ENCODE data around the gene RNF150. TPM values are rescaled to one million over a fixed set of nuclear protein-coding genes. Genes with fewer than 3 reads are reported as not detected.

Gene RNF150
- total RNA-seq, 1 experiment from 2014 or later: 0.14 TPM

DNA sequence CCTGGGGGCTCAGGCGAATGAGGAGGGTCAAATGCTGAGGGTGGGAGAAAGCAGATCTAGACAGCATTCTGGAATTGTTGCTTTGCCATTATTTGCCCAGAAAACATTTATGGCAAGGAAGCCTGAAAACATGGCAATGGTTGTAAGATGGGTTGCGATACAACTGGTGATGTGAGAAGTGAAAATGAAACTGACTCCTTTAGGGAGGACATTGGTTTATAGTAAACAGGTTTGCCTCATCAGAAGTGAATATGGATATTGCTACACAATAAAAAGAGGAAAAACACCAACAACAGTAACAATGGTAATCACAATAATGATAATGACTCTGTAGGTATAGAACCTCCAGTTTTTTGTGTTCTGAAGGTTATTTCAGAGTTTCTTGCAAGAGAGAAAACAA, 270.1 kb downstream of the RNF150 start:
- Mint-ChIP-seq H3K9me3 (ENCODE audit: unreplicated experiment) (no peaks in the 10 kb centered on the region), H3K27me3 (ENCODE audit: insufficient read depth, unreplicated experiment) (peaks cover 13% of the 10 kb centered on the region), H3K4me1 (ENCODE audit: low read depth, unreplicated experiment) (peaks cover 7% of the 10 kb centered on the region), H3K4me3 (ENCODE audit: unreplicated experiment) (no peak overlapping the region), H3K36me3 (ENCODE audit: insufficient read depth, unreplicated experiment) (no peaks in the 10 kb centered on the region), H3K27ac (ENCODE audit: unreplicated experiment) (no peak overlapping the region)
- ChIA-PET POLR2A (no interaction called here), CTCF (no interaction called here)
- no peaks in the 10 kb centered on the region for H3K27me3 ChIP-seq (replicated peaks; ENCODE audit: control insufficient read depth, insufficient read depth, low read length)
- H3K36me3 ChIP-seq (ENCODE audit: control insufficient read depth, insufficient read depth, low read length): no peaks in the 10 kb centered on the region
- intact Hi-C loops (cut with micrococcal nuclease; ENCODE audit: unreplicated experiment): no loop called here
- BruUV-seq (replicated peaks): no TSS peak
- TF ChIP-seq, protein P1, sequence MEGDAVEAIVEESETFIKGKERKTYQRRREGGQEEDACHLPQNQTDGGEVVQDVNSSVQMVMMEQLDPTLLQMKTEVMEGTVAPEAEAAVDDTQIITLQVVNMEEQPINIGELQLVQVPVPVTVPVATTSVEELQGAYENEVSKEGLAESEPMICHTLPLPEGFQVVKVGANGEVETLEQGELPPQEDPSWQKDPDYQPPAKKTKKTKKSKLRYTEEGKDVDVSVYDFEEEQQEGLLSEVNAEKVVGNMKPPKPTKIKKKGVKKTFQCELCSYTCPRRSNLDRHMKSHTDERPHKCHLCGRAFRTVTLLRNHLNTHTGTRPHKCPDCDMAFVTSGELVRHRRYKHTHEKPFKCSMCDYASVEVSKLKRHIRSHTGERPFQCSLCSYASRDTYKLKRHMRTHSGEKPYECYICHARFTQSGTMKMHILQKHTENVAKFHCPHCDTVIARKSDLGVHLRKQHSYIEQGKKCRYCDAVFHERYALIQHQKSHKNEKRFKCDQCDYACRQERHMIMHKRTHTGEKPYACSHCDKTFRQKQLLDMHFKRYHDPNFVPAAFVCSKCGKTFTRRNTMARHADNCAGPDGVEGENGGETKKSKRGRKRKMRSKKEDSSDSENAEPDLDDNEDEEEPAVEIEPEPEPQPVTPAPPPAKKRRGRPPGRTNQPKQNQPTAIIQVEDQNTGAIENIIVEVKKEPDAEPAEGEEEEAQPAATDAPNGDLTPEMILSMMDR (IDR thresholded peaks at IDR 0.05; ENCODE audit: insufficient read depth in 1 of 2, low read depth in 1 of 2, low read length in 1 of 2, severe bottlenecking in 1 of 2, unreplicated experiment in 1 of 2): no peak
- H3K9me3 ChIP-seq: no peaks in the 10 kb centered on the region
- H3K4me1 ChIP-seq: no peaks in the 10 kb centered on the region
- no peak for DNase-seq
- no peak overlapping the region for H3K4me3 ChIP-seq (ENCODE audit: low read depth, low read length)

DNA sequence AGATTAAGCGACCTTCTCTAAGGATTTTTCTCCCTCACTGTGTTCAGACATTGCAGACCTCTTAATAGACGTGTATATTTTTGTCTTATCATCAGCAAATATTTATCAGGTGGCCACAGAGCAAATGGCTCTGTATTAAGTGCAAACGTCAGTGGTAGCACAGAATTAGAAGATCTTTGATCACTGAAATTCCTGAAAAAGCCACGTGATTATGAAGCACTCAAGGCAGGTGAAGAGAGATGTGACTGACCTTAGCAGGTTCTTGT, 271.2 kb downstream of the RNF150 start:
- Mint-ChIP-seq H3K27me3 (ENCODE audit: insufficient read depth, unreplicated experiment) (peaks cover 13% of the 10 kb centered on the region), H3K27ac (ENCODE audit: unreplicated experiment) (no peak overlapping the region), H3K36me3 (ENCODE audit: insufficient read depth, unreplicated experiment) (no peaks in the 10 kb centered on the region), H3K4me1 (ENCODE audit: low read depth, unreplicated experiment) (peaks cover 7% of the 10 kb centered on the region), H3K4me3 (ENCODE audit: unreplicated experiment) (no peak overlapping the region), H3K9me3 (ENCODE audit: unreplicated experiment) (no peaks in the 10 kb centered on the region)
- TF ChIP-seq, protein P1 (IDR thresholded peaks at IDR 0.05; ENCODE audit: insufficient read depth in 1 of 2, low read depth in 1 of 2, low read length in 1 of 2, severe bottlenecking in 1 of 2, unreplicated experiment in 1 of 2): no peak
- Histone ChIP-seq H3K36me3 (ENCODE audit: control insufficient read depth, insufficient read depth, low read length) (no peaks in the 10 kb centered on the region), H3K9me3 (no peaks in the 10 kb centered on the region), H3K4me1 (no peaks in the 10 kb centered on the region), H3K27me3 (replicated peaks; ENCODE audit: control insufficient read depth, insufficient read depth, low read length) (no peaks in the 10 kb centered on the region), H3K4me3 (ENCODE audit: low read depth, low read length) (no peak overlapping the region)
- no TSS peak for BruUV-seq (replicated peaks)
- intact Hi-C loops (cut with micrococcal nuclease; ENCODE audit: unreplicated experiment): no loop called here
- ChIA-PET POLR2A (no interaction called here), CTCF (interaction anchor here (1.0 kb wide), 1 partner anchor 22 kb away, joined by 4 read pairs; no protein-coding TSS in a partner anchor)
- no peak for DNase-seq

DNA sequence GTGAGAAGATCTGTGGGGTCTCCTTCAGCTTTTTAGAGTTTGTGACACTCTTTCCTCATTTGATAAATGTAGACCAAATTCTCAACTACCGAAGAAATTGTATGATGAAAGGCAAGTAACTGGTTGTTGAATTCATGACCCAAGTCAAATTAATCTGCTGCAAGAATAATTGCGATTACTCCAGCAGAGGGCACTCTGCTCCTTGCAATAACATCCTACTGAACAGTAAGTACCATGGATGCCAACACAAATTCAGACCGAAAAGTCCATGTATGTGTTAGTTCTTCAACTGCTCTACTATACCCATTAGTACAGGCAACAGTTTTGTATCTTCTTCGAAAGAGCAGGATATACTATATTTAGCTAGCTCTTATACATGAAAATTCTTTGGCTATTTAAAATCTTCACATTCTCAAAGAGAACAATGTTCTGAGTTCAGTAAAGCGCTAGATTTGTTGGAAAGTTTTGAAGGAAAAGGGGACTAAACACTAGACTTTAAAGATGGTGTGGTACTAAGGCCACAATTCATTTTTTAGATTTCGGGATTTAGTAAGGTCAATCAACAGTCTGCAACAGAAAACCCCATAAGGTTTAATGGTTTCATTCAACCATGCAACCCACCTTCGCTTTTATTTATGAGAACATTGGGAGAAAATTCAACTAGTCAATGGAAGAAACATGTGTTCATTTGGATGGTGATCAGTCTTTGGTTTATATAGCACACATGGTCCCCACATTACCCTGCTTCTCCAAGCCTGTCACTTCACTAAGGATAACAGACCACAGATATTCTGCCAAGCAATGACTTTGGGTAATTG, 271.7 kb downstream of the RNF150 start:
- TF ChIP-seq, protein P1 (IDR thresholded peaks at IDR 0.05; ENCODE audit: insufficient read depth in 1 of 2, low read depth in 1 of 2, low read length in 1 of 2, severe bottlenecking in 1 of 2, unreplicated experiment in 1 of 2): peak; percentile 62 to 70
- CTCF ChIA-PET: no interaction called here

More for the DNA sequence above, 271.7 kb downstream of the RNF150 start:
- peaks cover 13% of the 10 kb centered on the region for H3K27me3 Mint-ChIP-seq (ENCODE audit: insufficient read depth, unreplicated experiment)
- POLR2A ChIA-PET: no interaction called here
- no peaks in the 10 kb centered on the region for H3K9me3 Mint-ChIP-seq (ENCODE audit: unreplicated experiment)
- no peaks in the 10 kb centered on the region for H3K27me3 ChIP-seq (replicated peaks; ENCODE audit: control insufficient read depth, insufficient read depth, low read length)
- H3K9me3 ChIP-seq: no peaks in the 10 kb centered on the region
- H3K4me3 ChIP-seq (ENCODE audit: low read depth, low read length): no peak overlapping the region
- H3K36me3 ChIP-seq (ENCODE audit: control insufficient read depth, insufficient read depth, low read length): no peaks in the 10 kb centered on the region
- no peak overlapping the region for H3K27ac Mint-ChIP-seq (ENCODE audit: unreplicated experiment)
- no peaks in the 10 kb centered on the region for H3K36me3 Mint-ChIP-seq (ENCODE audit: insufficient read depth, unreplicated experiment)
- BruUV-seq (replicated peaks): no TSS peak
- no peaks in the 10 kb centered on the region for H3K4me1 ChIP-seq
- H3K4me1 Mint-ChIP-seq (ENCODE audit: low read depth, unreplicated experiment): peaks cover 7% of the 10 kb centered on the region
- peak; percentile 44 to 64 for DNase-seq
- intact Hi-C loops (cut with micrococcal nuclease; ENCODE audit: unreplicated experiment): loop anchor here (1.0 kb wide), 2 partner anchors 23 to 272 kb away; partner anchors contain the start of gene RNF150
- H3K4me3 Mint-ChIP-seq (ENCODE audit: unreplicated experiment): no peak overlapping the region

Data from Caco-2 (cell line).